ENCODE results near the gene FAM83D. TPM values are rescaled to one million over a fixed set of nuclear protein-coding genes. Genes with fewer than 3 reads are reported as not detected.

Gene FAM83D
- total and polyA plus RNA-seq, 2 of the 4 experiments (the other 2 are of a cell fraction), result 20.4 to 26.4 TPM

DNA sequence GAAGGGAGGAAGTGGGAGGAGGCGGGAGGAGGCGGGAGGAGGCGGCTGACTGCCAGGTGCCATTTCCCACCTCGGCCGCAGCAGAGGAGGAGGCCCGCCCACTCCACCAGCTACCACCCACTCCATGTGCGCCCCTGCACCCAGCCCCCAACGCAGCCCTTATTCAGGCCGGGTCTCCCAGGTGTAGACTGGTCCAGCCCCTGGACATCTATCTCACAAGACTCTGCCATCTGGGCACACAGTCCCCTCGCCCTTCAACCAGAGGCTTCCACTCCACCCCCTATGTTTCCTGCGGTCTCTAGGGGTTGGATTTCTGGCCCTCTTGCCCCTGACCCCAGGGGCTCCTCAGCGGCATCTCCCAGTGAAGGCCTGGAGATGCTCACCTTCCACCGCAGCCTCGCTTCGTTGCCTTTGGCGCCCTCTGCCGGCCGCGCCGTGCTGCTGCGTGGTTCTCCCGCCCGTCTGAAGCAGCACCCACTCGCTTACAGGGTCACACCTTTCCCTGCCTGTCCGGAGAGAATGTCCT is 32.6 kb upstream of the FAM83D start:
- Histone ChIP-seq H3K14ac (replicated peaks; ENCODE audit: low read depth, low read length) (no peak overlapping the region), H2BK5ac (ENCODE audit: low read depth, low read length, poor library complexity, severe bottlenecking) (no peak overlapping the region), H2AK9ac (replicated peaks; ENCODE audit: low read depth, low read length, poor library complexity) (peak overlapping the region; percentile 68), H4K20me1 (ENCODE audit: insufficient read depth, low read length) (no peaks in the 10 kb centered on the region), H2AFZ (replicated peaks; ENCODE audit: low read length, poor library complexity) (peak overlapping the region; percentile 72), H2BK120ac (ENCODE audit: low read depth, low read length) (no peak overlapping the region), H3K27me3 (ENCODE audit: control insufficient read depth, insufficient read depth, low read length) (peaks cover 26% of the 10 kb centered on the region), H3K4me3 (ENCODE audit: insufficient read depth, low read depth, low read length) (no peak overlapping the region), H3K79me1 (ENCODE audit: low read depth in 1 of 2, low read length in 2 of 2) (no peaks in the 10 kb centered on the region), H3K9ac (ENCODE audit: low read depth, low read length) (no peak overlapping the region), H3K36me3 (ENCODE audit: control insufficient read depth, insufficient read depth, low read length) (no peaks in the 10 kb centered on the region), H3K23ac (ENCODE audit: low read depth, low read length) (no peak overlapping the region), H4K5ac (ENCODE audit: low read depth, low read length) (no peak overlapping the region), H3K4me2 (ENCODE audit: low read depth, low read length) (no peak overlapping the region), H3K4me1 (ENCODE audit: control insufficient read depth, insufficient read depth, low read length) (no peaks in the 10 kb centered on the region), H3K9me1 (ENCODE audit: insufficient read depth, low read length) (no peaks in the 10 kb centered on the region), H3K27ac (ENCODE audit: insufficient read depth, low read length) (no peak overlapping the region), H3K9me3 (ENCODE audit: control insufficient read depth, insufficient read depth, low read length) (no peaks in the 10 kb centered on the region), H3K18ac (ENCODE audit: low read depth, low read length) (no peak overlapping the region), H2BK20ac (ENCODE audit: low read depth, low read length) (no peak overlapping the region), H2AK5ac (ENCODE audit: low read depth, low read length) (no peak overlapping the region), H4K8ac (ENCODE audit: low read depth in 2 of 2, low read length in 2 of 2) (no peak overlapping the region), H3K56ac (ENCODE audit: extremely low read depth, insufficient read depth, low read length) (no peak overlapping the region), H3K4ac (ENCODE audit: low read depth, low read length) (no peak overlapping the region), H4K91ac (ENCODE audit: insufficient read depth, low read depth, low read length) (no peak overlapping the region), H2BK15ac (ENCODE audit: low read depth, low read length) (no peak overlapping the region)
- 0% methylated on average over 1 of the region's 25 CpGs; no CpG with 5 or more reads in 1 of the 2 experiments for WGBS, 2 experiments (ENCODE audit: extremely low coverage in 2 of 2, insufficient read length in 1 of 2)
- ATAC-seq (ENCODE audit: low read depth), result peak; percentile 97
- intact Hi-C loops (cut with micrococcal nuclease) (loop anchor here (1.0 kb wide), 1 partner anchor 247 kb away; no protein-coding TSS in a partner anchor), dilution Hi-C loops (cut with HindIII; ENCODE audit: low sequenced_read_pairs, unreplicated experiment) (no loop called here), in situ Hi-C loops (cut with MboI; ENCODE audit: low sequenced_read_pairs) (loop anchor here (10.0 kb wide), 1 partner anchor 249 kb away; no protein-coding TSS in a partner anchor)
- peak; percentile 18 for DNase-seq
- ChIA-PET CTCF (interaction anchor here (0.9 kb wide), 1 partner anchor 142 kb away, joined by 3 read pairs; no protein-coding TSS in a partner anchor), POLR2A (ENCODE audit: unreplicated experiment) (no interaction called here)
- no TSS peak for BruUV-seq (replicated peaks)
- TF ChIP-seq NFE2L2 (IDR thresholded peaks at IDR 0.05; ENCODE audit: low read depth, low read length), result no peak
- TF ChIP-seq BHLHE40 (IDR thresholded peaks at IDR 0.05; ENCODE audit: low read depth, low read length), result no peak
- TF ChIP-seq CTCF (conservative IDR thresholded peaks at IDR 0.05; ENCODE audit: low read depth, low read length), result peak; percentile 84
- no peak for TF ChIP-seq CHD1 (IDR thresholded peaks at IDR 0.05; ENCODE audit: low read depth, low read length)
- TF ChIP-seq RAD21 (IDR thresholded peaks at IDR 0.05; ENCODE audit: low read length), result peak; percentile 71
- peak; percentile 63 for TF ChIP-seq SMC3 (IDR thresholded peaks at IDR 0.05; ENCODE audit: low read depth, low read length)
- TF ChIP-seq ELK1 (IDR thresholded peaks at IDR 0.05; ENCODE audit: borderline replicate concordance, low read depth, low read length), result no peak
- TF ChIP-seq CEBPB (IDR thresholded peaks at IDR 0.05; ENCODE audit: low read depth, low read length), result no peak

Data from IMR-90 (cell line).